ENCODE measurements around the gene GALNT18.

GRCh38 chr11:11230087-11230486, 391.7 kb downstream of the GALNT18 start:
- TF ChIP-seq, protein P1, sequence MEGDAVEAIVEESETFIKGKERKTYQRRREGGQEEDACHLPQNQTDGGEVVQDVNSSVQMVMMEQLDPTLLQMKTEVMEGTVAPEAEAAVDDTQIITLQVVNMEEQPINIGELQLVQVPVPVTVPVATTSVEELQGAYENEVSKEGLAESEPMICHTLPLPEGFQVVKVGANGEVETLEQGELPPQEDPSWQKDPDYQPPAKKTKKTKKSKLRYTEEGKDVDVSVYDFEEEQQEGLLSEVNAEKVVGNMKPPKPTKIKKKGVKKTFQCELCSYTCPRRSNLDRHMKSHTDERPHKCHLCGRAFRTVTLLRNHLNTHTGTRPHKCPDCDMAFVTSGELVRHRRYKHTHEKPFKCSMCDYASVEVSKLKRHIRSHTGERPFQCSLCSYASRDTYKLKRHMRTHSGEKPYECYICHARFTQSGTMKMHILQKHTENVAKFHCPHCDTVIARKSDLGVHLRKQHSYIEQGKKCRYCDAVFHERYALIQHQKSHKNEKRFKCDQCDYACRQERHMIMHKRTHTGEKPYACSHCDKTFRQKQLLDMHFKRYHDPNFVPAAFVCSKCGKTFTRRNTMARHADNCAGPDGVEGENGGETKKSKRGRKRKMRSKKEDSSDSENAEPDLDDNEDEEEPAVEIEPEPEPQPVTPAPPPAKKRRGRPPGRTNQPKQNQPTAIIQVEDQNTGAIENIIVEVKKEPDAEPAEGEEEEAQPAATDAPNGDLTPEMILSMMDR (IDR thresholded peaks at IDR 0.05): no peak
- TF ChIP-seq POLR2A (IDR thresholded peaks at IDR 0.05): no peak

Measured in body of pancreas (tissue), 4 donors.